GM12892 (cell line): Measurements from ENCODE around the gene C4BPB.

Experiments
- DNase-seq: peaks from one replicate; pipeline ENCODE4 v3.0.0; 2011; ENCODE audit not compliant: insufficient read length
- FAIRE-seq: peaks from 2 replicates; lab custom pipeline; 2011; peaks lifted over from hg19 to GRCh38; lab: Jason Lieb, UNC
- POLR2A ChIP-seq: IDR thresholded peaks from 2 replicates; pipeline ENCODE4 v1.6.1; 2011; ENCODE audit warnings: low read depth, low read length, control low read depth
- POLR2AphosphoS5 ChIP-seq: IDR thresholded peaks from 2 replicates; pipeline ENCODE4 v1.6.1; 2011; ENCODE audit warnings: low read depth, low read length, control low read depth
- TAF1 ChIP-seq: IDR thresholded peaks from 2 replicates; pipeline ENCODE4 v1.6.1; 2011; ENCODE audit warnings: low read depth, mild to moderate bottlenecking, control low read depth, low read length, borderline replicate concordance

The C4BPB gene

DNA sequence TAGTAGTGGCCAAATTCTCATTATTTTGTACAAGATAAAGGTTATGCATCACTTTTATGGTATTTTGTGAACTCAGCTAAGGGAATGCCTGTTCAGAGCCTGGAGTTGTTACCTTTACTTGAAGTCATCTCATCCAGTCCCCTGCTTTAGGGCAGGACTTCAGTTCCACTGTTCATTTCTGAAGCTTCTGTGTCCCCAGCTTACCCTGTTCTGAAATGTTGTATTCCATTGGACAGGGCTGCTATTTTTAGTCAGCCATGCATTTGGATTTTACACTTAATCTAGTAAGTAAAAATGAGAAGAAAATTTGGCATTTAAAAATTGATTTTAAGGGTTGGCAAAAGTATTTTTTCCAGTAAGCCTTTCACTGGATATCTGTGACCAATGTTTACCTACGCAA, 11.6 kb upstream of the C4BPB start:
- TF ChIP-seq POLR2A (no peak), POLR2AphosphoS5 (no peak), TAF1 (no peak)
- FAIRE-seq, result no peak
- no peak for DNase-seq

DNA sequence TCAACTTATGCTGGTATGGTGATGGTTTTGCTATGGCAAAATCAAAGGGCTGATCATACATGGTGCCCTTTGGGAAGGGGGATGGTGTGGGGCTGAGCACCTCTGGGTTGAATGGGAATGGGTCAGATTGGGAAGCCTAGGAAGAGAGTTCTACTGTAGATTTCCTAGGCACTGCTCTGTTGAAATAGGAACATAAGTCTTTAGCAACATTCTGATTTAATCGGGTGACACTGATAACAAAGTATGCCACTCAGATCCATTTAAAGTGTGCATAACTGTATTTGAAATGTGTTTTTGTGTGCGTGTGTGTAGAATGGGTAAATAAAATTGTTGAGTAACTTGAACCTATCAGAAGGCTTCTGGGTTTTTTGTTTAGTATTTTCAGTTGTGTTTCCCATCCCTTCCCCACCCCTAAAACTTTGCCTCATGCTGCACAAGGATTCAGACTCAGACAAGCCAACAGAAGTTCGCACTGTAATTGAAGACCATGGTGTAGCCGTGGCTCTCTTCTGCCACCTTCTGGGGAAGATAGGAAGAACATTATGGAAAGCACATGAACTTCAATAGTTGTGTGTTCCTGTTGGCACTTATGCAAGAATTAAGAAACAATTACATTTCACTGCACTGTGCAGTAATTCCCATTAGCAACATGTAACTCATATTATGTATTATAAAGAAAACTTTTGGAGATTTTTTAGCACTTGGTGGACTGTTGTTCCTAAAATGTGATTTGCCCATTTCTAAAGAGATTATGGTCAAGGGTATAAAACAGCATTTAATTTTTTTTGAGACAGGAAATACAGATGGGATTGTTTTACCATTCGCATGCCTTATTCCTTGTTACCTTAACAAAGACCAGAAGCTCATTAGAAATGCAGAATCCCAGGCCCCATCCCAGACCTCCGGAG, 10.9 kb upstream of the C4BPB start:
- DNase-seq, result no peak
- TF ChIP-seq TAF1 (no peak), POLR2AphosphoS5 (no peak), POLR2A (no peak)
- peak; percentile 93 for FAIRE-seq

DNA sequence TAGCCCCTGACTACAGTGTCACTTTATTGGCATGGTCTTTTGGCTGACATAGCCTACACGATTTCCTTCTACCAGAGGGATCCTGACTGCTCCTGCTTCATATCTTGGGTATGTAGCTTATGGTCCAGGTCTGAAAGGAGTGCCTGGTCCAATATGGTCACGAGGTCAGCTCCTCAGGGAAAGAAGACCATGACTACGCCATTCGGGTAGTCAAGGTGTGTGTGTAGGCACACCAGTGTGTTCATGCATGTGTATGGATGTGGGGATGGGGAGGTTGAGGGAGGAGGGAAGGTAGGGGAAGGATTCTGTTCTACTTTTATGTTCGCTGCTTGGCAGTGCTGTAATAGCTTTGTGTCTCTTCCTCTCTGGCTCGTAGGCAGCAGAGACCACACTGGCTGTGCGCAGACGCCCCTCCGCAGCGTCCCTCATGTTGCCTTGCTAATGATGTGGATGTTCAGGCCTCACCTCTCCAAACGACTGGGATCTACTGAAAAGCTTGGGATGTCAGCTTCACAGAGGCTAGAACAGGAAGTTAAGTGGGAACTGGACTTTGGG, 10.0 kb upstream of the C4BPB start:
- no peak for TF ChIP-seq POLR2A
- no peak for TF ChIP-seq TAF1
- no peak for TF ChIP-seq POLR2AphosphoS5
- FAIRE-seq (no peak), DNase-seq (no peak)

DNA sequence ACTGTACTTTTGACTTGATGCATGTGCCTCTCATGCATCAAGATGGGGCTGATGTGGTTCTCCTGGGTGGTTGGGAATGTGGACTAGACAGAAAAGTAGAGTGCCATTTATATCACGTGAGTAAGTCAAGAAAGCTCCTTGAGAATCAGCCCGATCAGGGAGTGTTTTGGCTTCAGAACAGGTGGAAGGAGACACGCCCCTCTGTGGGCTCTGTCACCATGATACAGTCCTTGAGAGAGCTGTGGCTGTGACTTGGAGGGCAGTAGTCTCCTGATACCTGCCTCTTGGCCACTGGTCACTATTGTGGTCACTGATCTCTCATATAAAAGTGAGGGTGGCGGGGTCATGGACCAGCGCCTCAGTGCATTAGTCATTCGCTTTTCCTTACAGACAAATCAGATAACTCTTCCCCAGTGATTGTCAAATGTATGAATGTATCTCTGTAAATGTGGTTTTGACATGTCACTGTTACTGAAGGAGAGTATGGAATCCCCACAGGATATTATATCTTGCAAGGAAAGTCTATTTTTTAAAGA, 8.9 kb upstream of the C4BPB start:
- no peak for DNase-seq
- FAIRE-seq, result no peak
- TF ChIP-seq POLR2AphosphoS5 (no peak), POLR2A (no peak), TAF1 (no peak)

DNA sequence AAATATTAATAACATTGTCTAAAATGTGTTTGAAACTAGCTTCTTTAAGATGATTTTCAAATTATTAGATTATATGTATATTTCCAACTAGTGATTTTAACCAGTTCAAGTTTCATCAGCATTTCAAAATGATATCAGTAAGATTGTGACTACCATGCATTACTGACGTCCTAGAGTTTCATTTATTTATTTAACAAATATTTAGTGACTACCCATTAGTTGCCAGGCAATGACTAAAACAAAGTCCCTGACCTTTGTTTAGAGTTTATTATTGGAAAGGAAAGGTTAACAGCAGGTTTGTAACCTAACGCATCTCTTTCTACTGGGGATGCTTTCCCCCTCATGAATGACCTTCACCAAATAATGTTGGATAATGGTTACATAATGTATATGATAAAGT, 7.6 kb upstream of the C4BPB start:
- DNase-seq, result no peak
- TF ChIP-seq POLR2A (no peak), POLR2AphosphoS5 (no peak), TAF1 (no peak)
- no peak for FAIRE-seq

DNA sequence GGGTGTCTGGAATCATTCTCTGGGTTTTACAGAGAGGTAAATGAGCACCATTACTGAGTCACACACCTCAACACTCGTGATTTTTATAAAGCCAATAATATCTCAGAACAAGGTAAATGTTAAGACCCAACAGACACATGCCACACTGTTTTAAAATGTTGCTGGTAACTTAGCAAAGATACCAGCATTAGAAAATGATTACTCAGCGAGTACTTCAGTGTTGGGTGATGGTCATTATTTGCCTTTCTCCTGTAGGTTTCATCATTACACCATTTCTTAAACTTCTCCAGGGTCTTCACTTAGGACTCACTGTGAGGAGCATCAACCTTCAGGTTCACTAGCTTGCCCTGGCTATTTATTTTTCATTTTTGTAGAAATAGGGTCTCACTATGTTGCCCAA, 6.9 kb upstream of the C4BPB start:
- DNase-seq, result no peak
- FAIRE-seq, result no peak
- TF ChIP-seq POLR2AphosphoS5 (no peak), TAF1 (no peak), POLR2A (no peak)

DNA sequence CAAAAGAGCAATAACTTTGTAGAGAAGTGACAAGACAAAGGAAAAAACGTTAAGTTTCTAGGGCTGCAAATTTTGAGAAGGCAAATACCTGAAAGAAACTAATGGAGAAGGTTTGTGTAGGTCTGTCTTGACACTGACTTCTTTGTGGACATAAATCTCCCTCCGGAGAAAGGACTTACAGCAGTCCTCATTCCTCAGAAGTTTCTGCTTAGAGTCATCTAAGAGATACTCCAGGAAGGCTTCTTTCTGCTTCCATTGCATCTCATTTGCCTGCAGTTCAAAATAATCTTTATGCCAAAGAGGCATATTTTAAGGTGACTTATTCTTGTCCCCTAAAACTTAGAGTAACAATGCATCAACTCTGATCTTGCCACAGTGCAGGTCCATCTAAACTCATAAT, 4.4 kb upstream of the C4BPB start:
- TF ChIP-seq POLR2AphosphoS5, result no peak
- TF ChIP-seq TAF1, result no peak
- no peak for TF ChIP-seq POLR2A
- no peak for DNase-seq
- FAIRE-seq, result no peak

DNA sequence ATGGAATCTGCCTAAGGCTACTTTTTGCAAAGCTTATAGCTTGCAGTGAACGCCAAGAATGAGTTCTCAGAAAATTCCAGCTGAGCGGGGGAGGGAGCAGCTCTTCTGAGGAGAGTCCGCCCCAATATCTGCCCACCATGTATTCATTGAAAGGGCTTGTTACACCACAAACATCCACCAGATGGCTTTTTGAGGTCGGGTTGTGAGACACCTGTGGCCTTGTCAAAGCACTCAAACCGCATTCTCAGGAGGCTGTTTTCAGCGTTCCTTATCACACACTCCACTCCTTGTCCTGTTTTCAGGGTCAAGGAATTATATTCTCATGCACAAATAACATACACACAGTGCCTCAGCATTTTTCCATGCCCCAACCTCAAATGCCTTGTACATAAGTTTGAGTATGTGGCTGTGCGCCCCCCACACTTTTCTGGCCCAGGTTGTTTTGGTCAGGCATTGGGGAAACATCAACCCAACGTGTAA, 3.9 kb upstream of the C4BPB start:
- FAIRE-seq, result peak; percentile 94
- DNase-seq, result no peak
- TF ChIP-seq TAF1, result no peak
- TF ChIP-seq POLR2AphosphoS5, result no peak
- no peak for TF ChIP-seq POLR2A

DNA sequence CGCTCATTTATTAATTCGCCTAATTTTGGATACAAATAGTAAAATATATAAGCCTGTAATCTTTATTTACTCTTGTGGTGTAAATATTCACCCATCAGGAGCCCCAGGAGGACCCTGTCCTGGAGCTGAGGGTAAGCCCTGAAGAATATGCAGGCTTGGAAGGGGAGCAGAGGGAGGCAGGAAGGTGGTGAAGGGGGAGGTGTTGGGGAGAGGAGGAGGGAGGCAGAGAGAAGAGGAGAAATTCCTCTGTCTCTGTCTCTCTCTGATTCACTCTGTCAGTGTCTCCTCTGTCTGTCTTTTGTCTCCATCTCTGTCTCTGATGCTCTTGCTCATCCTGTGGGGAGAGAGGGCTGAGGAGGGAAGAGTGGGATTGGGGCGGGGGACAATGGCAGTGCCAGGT, 2.8 kb upstream of the C4BPB start:
- TF ChIP-seq POLR2AphosphoS5 (no peak), POLR2A (no peak), TAF1 (no peak)
- no peak for DNase-seq
- FAIRE-seq, result no peak

DNA sequence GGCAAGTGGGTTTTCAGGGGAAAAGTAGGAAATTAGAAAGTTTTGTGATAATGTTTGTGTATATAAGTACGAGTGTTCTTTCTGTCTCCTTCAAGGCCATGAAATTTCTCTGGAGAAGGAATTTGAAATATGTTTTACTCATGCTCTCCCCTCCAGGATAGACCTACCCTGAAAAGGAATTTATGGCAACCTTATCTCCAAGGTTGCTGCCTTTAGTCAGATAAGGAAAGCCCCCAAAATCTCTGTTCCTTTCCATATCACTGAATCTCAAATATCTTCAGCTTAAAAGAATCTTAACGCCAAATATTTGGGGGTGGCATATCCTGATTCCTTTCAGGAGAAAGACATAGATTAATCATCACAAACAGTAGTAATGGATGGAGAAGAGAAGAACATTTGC, 499 bp upstream of the C4BPB start:
- FAIRE-seq (no peak), DNase-seq (no peak)
- no peak for TF ChIP-seq POLR2A
- no peak for TF ChIP-seq TAF1
- TF ChIP-seq POLR2AphosphoS5, result no peak

DNA sequence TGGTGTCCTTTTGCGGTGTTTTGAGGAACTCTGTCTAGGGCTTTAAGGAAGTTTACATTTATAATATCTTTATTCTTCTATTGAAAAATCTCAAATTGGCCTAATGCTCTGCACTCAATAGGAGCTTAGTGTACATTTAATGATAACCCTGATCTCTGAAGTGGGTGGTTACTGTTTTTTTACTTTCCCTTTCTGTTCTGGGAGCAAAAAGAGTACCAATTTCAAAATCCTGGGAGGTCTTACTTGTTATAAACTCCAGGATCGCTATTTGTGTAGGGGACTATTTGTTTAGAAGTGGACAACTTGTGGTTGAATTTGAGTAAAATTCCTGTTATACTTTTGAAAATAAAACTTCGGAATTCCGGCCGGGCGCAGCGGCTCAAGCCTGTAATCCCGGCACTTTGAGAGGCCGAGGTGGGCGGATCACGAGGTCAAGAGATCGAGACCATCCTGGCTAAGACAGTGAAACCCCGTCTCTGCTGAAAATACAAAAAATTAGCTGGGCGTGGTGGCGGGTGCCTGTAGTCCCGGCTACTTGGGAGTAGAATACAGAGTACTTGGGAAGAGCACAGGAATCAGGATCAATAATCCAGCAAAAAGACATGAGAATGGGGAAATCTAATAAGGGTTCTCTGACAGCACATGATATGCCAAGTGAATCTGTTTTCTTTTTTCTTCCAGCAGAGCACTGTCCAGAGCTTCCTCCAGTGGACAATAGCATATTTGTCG, 1.1 kb downstream of the C4BPB start:
- TF ChIP-seq POLR2AphosphoS5, result no peak
- no peak for TF ChIP-seq TAF1
- no peak for TF ChIP-seq POLR2A
- FAIRE-seq, result no peak
- DNase-seq, result no peak
